Measurements from ENCODE around the gene CDH22. TPM values are rescaled to one million over a fixed set of nuclear protein-coding genes. Genes with fewer than 3 reads are reported as not detected.

CDH22 gene
- total RNA-seq, 1 donor from 2014 or later, result 0.13 TPM

DNA sequence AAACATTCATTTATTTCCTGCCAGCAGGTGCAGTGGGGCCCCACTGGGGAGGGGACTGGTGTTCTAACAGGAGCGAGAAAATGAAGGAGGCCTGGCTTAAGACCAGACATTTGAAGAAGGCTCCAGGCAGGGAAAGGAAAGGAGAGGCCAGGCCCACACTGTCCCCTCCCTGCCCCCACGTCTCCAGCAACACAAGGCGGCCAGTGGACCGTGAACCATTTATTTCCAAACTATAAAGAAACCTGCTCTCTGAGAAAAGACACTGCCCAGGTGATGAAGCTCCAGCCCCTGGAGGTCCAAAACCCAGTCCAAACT lies 41.4 kb upstream of the CDH22 start:
- H3K4me3 Mint-ChIP-seq, result no peak overlapping the region
- H3K36me3 Mint-ChIP-seq, result peaks cover 19% of the 10 kb centered on the region
- no peak for DNase-seq (ENCODE audit: low spot score)
- H3K27me3 Mint-ChIP-seq (ENCODE audit: insufficient read depth, low read depth), result peaks cover 15% of the 10 kb centered on the region
- H3K27ac ChIP-seq, result peak overlapping the region; percentile 70
- peak overlapping the region; percentile 50 for H3K4me2 ChIP-seq
- H4K20me1 ChIP-seq (ENCODE audit: low read depth), result peaks cover 32% of the 10 kb centered on the region
- no peaks in the 10 kb centered on the region for H3K9me3 ChIP-seq (ENCODE audit: low read depth)
- H3K9me3 Mint-ChIP-seq, result no peaks in the 10 kb centered on the region
- H3K36me3 ChIP-seq, result no peaks in the 10 kb centered on the region
- peaks cover 33% of the 10 kb centered on the region for H3F3A ChIP-seq (ENCODE audit: low read depth)
- no peak overlapping the region for H3K9ac ChIP-seq
- peaks cover 48% of the 10 kb centered on the region for H3K4me1 ChIP-seq
- no peak overlapping the region for H3K4me3 ChIP-seq
- TF ChIP-seq EZH2 (IDR thresholded peaks at IDR 0.05) (no peak), EZH2phosphoT487 (IDR thresholded peaks at IDR 0.05) (no peak)
- TF ChIP-seq, protein P1, sequence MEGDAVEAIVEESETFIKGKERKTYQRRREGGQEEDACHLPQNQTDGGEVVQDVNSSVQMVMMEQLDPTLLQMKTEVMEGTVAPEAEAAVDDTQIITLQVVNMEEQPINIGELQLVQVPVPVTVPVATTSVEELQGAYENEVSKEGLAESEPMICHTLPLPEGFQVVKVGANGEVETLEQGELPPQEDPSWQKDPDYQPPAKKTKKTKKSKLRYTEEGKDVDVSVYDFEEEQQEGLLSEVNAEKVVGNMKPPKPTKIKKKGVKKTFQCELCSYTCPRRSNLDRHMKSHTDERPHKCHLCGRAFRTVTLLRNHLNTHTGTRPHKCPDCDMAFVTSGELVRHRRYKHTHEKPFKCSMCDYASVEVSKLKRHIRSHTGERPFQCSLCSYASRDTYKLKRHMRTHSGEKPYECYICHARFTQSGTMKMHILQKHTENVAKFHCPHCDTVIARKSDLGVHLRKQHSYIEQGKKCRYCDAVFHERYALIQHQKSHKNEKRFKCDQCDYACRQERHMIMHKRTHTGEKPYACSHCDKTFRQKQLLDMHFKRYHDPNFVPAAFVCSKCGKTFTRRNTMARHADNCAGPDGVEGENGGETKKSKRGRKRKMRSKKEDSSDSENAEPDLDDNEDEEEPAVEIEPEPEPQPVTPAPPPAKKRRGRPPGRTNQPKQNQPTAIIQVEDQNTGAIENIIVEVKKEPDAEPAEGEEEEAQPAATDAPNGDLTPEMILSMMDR (IDR thresholded peaks at IDR 0.05), result no peak
- H3K27ac Mint-ChIP-seq, result peak overlapping the region; percentile 42
- no peak overlapping the region for H2AFZ ChIP-seq (replicated peaks)
- peaks cover 9% of the 10 kb centered on the region for H3K27me3 ChIP-seq
- no peaks in the 10 kb centered on the region for H3K79me2 ChIP-seq (ENCODE audit: low read depth)
- peaks cover 82% of the 10 kb centered on the region for H3K4me1 Mint-ChIP-seq

DNA sequence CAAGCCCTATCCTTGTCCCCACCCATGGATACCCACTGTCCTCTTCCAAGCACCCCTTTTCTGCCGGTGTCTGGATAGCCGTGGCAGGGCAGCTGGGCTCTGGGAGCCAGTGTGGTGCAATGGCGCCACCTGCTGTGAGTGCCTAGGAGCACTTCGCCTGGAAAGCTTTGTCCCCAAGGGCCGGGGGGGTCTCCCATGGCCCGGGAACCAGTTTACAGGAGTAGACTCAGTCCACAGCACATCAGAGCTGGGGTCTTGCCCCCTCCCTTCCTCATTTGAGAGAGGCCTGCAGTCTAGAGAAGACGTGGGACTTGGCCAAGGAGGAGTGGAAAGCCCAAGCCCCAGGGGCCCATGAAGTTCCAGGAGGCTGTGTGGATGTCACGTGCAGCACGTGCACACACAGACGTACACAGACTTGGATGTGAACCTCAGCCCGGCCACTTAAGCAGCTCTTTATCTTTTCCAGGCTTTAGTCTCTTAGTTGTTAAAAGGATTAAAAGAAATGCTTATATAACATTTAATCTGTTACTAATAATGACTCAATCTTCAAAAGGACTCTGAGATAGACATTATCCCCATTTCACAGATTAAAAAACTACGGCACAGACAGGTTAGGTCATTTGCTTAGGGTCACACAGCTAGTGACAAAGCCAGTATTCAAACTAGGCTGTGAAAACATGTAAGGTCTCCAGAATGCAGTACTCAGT lies 40.9 kb upstream of the CDH22 start:
- Histone ChIP-seq H3K4me3 (no peak overlapping the region), H4K20me1 (ENCODE audit: low read depth) (peaks cover 32% of the 10 kb centered on the region), H3K9me3 (ENCODE audit: low read depth) (no peaks in the 10 kb centered on the region), H3K4me2 (peak overlapping the region; percentile 58), H3F3A (ENCODE audit: low read depth) (peaks cover 33% of the 10 kb centered on the region), H2AFZ (replicated peaks) (no peak overlapping the region), H3K79me2 (ENCODE audit: low read depth) (no peaks in the 10 kb centered on the region), H3K36me3 (no peaks in the 10 kb centered on the region), H3K4me1 (peaks cover 47% of the 10 kb centered on the region), H3K27ac (peak overlapping the region; percentile 70), H3K9ac (no peak overlapping the region), H3K27me3 (peaks cover 14% of the 10 kb centered on the region)
- peaks cover 16% of the 10 kb centered on the region for H3K27me3 Mint-ChIP-seq (ENCODE audit: insufficient read depth, low read depth)
- H3K9me3 Mint-ChIP-seq, result no peaks in the 10 kb centered on the region
- no peak for TF ChIP-seq EZH2phosphoT487 (IDR thresholded peaks at IDR 0.05)
- TF ChIP-seq, protein P1 (IDR thresholded peaks at IDR 0.05), result peak; percentile 73
- H3K4me1 Mint-ChIP-seq, result peaks cover 82% of the 10 kb centered on the region
- H3K4me3 Mint-ChIP-seq, result no peak overlapping the region
- H3K27ac Mint-ChIP-seq, result peak overlapping the region; percentile 42
- peak; percentile 90 for DNase-seq (ENCODE audit: low spot score)
- H3K36me3 Mint-ChIP-seq, result peaks cover 14% of the 10 kb centered on the region

DNA sequence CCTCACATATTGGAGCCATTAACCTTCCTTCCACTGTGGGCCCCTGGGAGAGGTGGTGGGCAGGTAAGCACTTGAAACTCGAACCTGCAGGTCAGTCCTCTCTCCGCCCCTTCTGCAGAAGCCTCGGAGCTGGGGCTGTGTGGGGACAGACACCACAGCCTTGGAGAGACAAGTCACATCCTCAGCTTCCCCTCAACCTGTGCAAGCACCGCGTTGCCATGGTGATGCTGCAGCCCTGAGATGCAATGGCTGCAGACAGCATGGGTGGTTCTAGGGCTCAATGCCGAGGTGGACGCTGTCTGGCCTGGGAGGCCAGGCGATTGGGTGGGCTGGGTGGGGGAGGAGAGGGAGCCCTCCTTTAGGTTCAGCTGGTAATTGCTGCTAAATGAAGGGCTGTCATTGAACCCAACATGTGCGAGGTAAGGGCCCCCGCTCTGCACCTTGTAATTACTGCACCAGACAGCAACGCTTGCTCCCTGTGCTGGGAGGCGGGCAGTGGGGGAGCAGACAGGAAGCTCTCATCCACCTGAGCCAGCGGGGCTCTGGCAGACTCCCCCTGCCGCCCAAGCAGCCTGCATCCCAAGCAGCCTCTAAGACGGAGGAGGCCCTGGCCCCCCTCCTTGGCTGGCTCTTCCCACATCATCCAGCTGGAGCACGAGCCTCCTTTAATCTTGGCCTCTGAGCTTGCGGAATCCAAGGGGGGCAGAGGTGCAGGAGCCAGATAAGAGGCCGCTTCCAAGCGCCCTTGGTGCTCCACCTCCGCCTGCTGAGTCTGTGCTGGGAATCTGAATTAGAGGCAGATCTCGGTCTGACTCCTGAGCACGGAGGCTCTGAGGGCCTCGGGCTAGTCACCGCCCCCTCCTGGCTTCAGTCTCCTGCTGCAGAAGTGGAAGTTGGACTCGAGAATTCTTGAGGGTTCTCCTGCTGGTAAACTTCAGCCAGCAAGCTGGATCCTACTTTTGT lies 39.8 kb upstream of the CDH22 start:
- Histone ChIP-seq H3K4me2 (peak overlapping the region; percentile 58), H3K4me1 (peaks cover 49% of the 10 kb centered on the region), H3K9ac (no peak overlapping the region), H3F3A (ENCODE audit: low read depth) (peaks cover 42% of the 10 kb centered on the region), H4K20me1 (ENCODE audit: low read depth) (peaks cover 32% of the 10 kb centered on the region), H2AFZ (replicated peaks) (no peak overlapping the region), H3K27ac (no peak overlapping the region), H3K4me3 (no peak overlapping the region), H3K27me3 (peaks cover 25% of the 10 kb centered on the region), H3K9me3 (ENCODE audit: low read depth) (no peaks in the 10 kb centered on the region), H3K79me2 (ENCODE audit: low read depth) (no peaks in the 10 kb centered on the region), H3K36me3 (no peaks in the 10 kb centered on the region)
- TF ChIP-seq, protein P1 (IDR thresholded peaks at IDR 0.05), result no peak
- no peak for TF ChIP-seq EZH2 (IDR thresholded peaks at IDR 0.05)
- no peak for TF ChIP-seq EZH2phosphoT487 (IDR thresholded peaks at IDR 0.05)
- Mint-ChIP-seq H3K4me3 (no peak overlapping the region), H3K27ac (no peak overlapping the region), H3K27me3 (ENCODE audit: insufficient read depth, low read depth) (peaks cover 14% of the 10 kb centered on the region), H3K9me3 (no peaks in the 10 kb centered on the region), H3K36me3 (peaks cover 14% of the 10 kb centered on the region), H3K4me1 (peaks cover 81% of the 10 kb centered on the region)
- peak; percentile 81 for DNase-seq (ENCODE audit: low spot score)
